ENCODE data around the gene CALCB.

The CALCB gene

GRCh38 chr11:15074206-15075161 is 1.1 kb downstream of the CALCB start:
- DNase-seq: peak; percentile 95

GRCh38 chr11:15075162-15075526 is 1.8 kb downstream of the CALCB start:
- no peak for DNase-seq

GRCh38 chr11:15091175-15091574 is 17.8 kb downstream of the CALCB start:
- DNase-seq: no peak

- peak; percentile 54 for DNase-seq
Observed at GRCh38 chr11:15091625-15092024, 18.2 kb downstream of the CALCB start.

- no peak for DNase-seq
Observed at GRCh38 chr11:15093432-15093831, 20.0 kb downstream of the CALCB start.

- no peak for DNase-seq
Observed at GRCh38 chr11:15095736-15096228, 22.4 kb downstream of the CALCB start.

- no peak for DNase-seq
Observed at GRCh38 chr11:15097411-15097810, 24.0 kb downstream of the CALCB start.

- no peak for DNase-seq
Observed at GRCh38 chr11:15099267-15099666, 25.9 kb downstream of the CALCB start.

GRCh38 chr11:15101072-15101709 is 27.8 kb downstream of the CALCB start:
- peak; percentile 90 for DNase-seq

GRCh38 chr11:15104166-15104565 is 30.8 kb downstream of the CALCB start:
- DNase-seq: no peak

GRCh38 chr11:15106201-15106965 is 33.0 kb downstream of the CALCB start:
- no peak for DNase-seq

GRCh38 chr11:15107730-15108515 is 34.5 kb downstream of the CALCB start:
- no peak for DNase-seq

- no peak for DNase-seq
Observed at GRCh38 chr11:15108592-15109130, 35.3 kb downstream of the CALCB start.

- DNase-seq: no peak
Observed at GRCh38 chr11:15109602-15110001, 36.2 kb downstream of the CALCB start.

GRCh38 chr11:15111215-15111614 is 37.8 kb downstream of the CALCB start:
- no peak for DNase-seq

GRCh38 chr11:15112131-15112541 is 38.7 kb downstream of the CALCB start:
- DNase-seq: peak; percentile 45

GRCh38 chr11:15113381-15113780 is 40.0 kb downstream of the CALCB start:
- DNase-seq: no peak

- DNase-seq: peak; percentile 79
Observed at GRCh38 chr11:15114501-15115475, 41.4 kb downstream of the CALCB start, which contains the start of gene INSC. Gene INSC (plus strand): TSS chr11:15114923. CDS start chr11:15149175, 34,252 bp downstream.

GRCh38 chr11:15115686-15116085 is 42.3 kb downstream of the CALCB start:
- no peak for DNase-seq

GRCh38 chr11:15117751-15118150 is 44.4 kb downstream of the CALCB start:
- no peak for DNase-seq

GRCh38 chr11:15118431-15118830 is 45.0 kb downstream of the CALCB start:
- peak; percentile 48 for DNase-seq
